BE2C (cell line): ENCODE data around the gene SNX8.

Experiments
- DNase-seq: peaks from one replicate; pipeline ENCODE4 v3.0.0-alpha.2; 2020
- H3K27me3 ChIP-seq: fragments of 250-450 bp; sonication (Bioruptor Pico); 2 replicates; pipeline ENCODE4 v1.5.1; 2020; ENCODE audit warnings: mild to moderate bottlenecking
- H3K36me3 ChIP-seq: fragments of 250-450 bp; sonication (Bioruptor Pico); 2 replicates; pipeline ENCODE4 v1.5.1; 2020; ENCODE audit warnings: mild to moderate bottlenecking
- H3K4me1 ChIP-seq: fragments of 250-450 bp; sonication (Bioruptor Pico); 2 replicates; pipeline ENCODE4 v1.5.1; 2020
- H3K4me3 ChIP-seq: 2 replicates; pipeline ENCODE4 v1.5.1; 2011; ENCODE audit warnings: low read depth, low read length
- H3K9me3 ChIP-seq: fragments of 250-450 bp; sonication (Bioruptor Pico); 2 replicates; pipeline ENCODE4 v1.5.1; 2020
- CTCF ChIP-seq: IDR thresholded peaks from 2 replicates; pipeline ENCODE4 v1.5.1; 2012; ENCODE audit warnings: mild to moderate bottlenecking, low read depth, low read length

SNX8 gene

GRCh38 chr7:2232766-2233520 lies 81.3 kb downstream of the SNX8 start, which contains the start of gene MAD1L1:
Gene MAD1L1 (minus strand): TSS chr7:2232945. CDS start chr7:2230133, 2,812 bp downstream.
- TF ChIP-seq CTCF = no peak
- Histone ChIP-seq H3K4me3 (peak within 1 kb of the TSS; percentile 92), H3K4me1 (peaks cover 3% of the 10 kb centered on the region; the same call in 1 of the 2 replicates), H3K27me3 (no peaks in the 10 kb centered on the region), H3K9me3 (no peaks in the 10 kb centered on the region), H3K36me3 (peaks cover 44% of the 10 kb centered on the region)
- DNase-seq = peak; percentile 93

GRCh38 chr7:2231992-2232765 lies 82.1 kb downstream of the SNX8 start:
- peak; percentile 34 for DNase-seq
- Histone ChIP-seq H3K4me1 (peaks cover 3% of the 10 kb centered on the region; the same call in 1 of the 2 replicates), H3K36me3 (peaks cover 41% of the 10 kb centered on the region), H3K4me3 (peak overlapping the region; percentile 92), H3K27me3 (no peaks in the 10 kb centered on the region), H3K9me3 (no peaks in the 10 kb centered on the region)
- no peak for TF ChIP-seq CTCF

GRCh38 chr7:2230882-2231281 lies 83.4 kb downstream of the SNX8 start:
- H3K4me3 ChIP-seq = no peak overlapping the region
- no peaks in the 10 kb centered on the region for H3K9me3 ChIP-seq
- DNase-seq = no peak
- no peak for TF ChIP-seq CTCF
- no peaks in the 10 kb centered on the region for H3K27me3 ChIP-seq
- peaks cover 3% of the 10 kb centered on the region; the same call in 1 of the 2 replicates for H3K4me1 ChIP-seq
- H3K36me3 ChIP-seq = peaks cover 48% of the 10 kb centered on the region

- Histone ChIP-seq H3K4me1 (peaks cover 3% of the 10 kb centered on the region; the same call in 1 of the 2 replicates), H3K9me3 (no peaks in the 10 kb centered on the region), H3K27me3 (no peaks in the 10 kb centered on the region), H3K36me3 (peaks cover 48% of the 10 kb centered on the region), H3K4me3 (no peak overlapping the region)
- DNase-seq = no peak
- TF ChIP-seq CTCF = no peak
Observed at GRCh38 chr7:2230226-2230625, 84.0 kb downstream of the SNX8 start.

- Histone ChIP-seq H3K27me3 (no peaks in the 10 kb centered on the region), H3K9me3 (no peaks in the 10 kb centered on the region), H3K4me1 (peaks cover 3% of the 10 kb centered on the region; the same call in 1 of the 2 replicates), H3K36me3 (peaks cover 48% of the 10 kb centered on the region), H3K4me3 (no peak overlapping the region)
- peak; percentile 40 for DNase-seq
- no peak for TF ChIP-seq CTCF
Observed at GRCh38 chr7:2229467-2229866, 84.8 kb downstream of the SNX8 start.
